DOHH2 (cell line): ENCODE data around the gene EYA4.
"Not testable (repeated sequence)": the region's sequence is repeated elsewhere in the genome, so short reads cannot be mapped to it uniquely, and the experiment has no call there.

Experiments
- H3F3A ChIP-seq: fragments of 200-600 bp; sonication (generic), shearing (Covaris generic); 2 replicates; pipeline ENCODE4 v1.6.0; 2016; ENCODE audit warnings: antibody characterized with exemption, mild to moderate bottlenecking; ENCODE audit not compliant: control insufficient read depth, insufficient read depth
- H3K27ac ChIP-seq: fragments of 200-600 bp; sonication (generic); 2 replicates; pipeline ENCODE4 v1.5.1; 2014; ENCODE audit warnings: low read depth, mild to moderate bottlenecking, low read length, moderate library complexity
- H3K27me3 ChIP-seq: fragments of 200-600 bp; sonication (generic); 2 replicates; pipeline ENCODE4 v1.6.1; 2014; ENCODE audit warnings: mild to moderate bottlenecking, low read length, mixed read lengths; ENCODE audit not compliant: control insufficient read depth
- H3K36me3 ChIP-seq: fragments of 200-600 bp; sonication (generic); 2 replicates; pipeline ENCODE4 v1.6.1; 2014; ENCODE audit warnings: mild to moderate bottlenecking, low read length, moderate library complexity, mixed read lengths; ENCODE audit not compliant: control insufficient read depth
- H3K4me1 ChIP-seq: fragments of 200-600 bp; sonication (generic); 2 replicates; pipeline ENCODE4 v1.6.1; 2014; ENCODE audit warnings: mild to moderate bottlenecking, low read length, mixed read lengths; ENCODE audit not compliant: control insufficient read depth
- H3K4me2 ChIP-seq: fragments of 200-600 bp; sonication (generic); 2 replicates; pipeline ENCODE4 v1.6.0; 2014; ENCODE audit warnings: mild to moderate bottlenecking, low read length, moderate library complexity
- H3K4me3 ChIP-seq: fragments of 200-600 bp; sonication (generic); 2 replicates; pipeline ENCODE4 v1.5.1; 2014; ENCODE audit warnings: mild to moderate bottlenecking, low read length, mixed read lengths
- H3K79me2 ChIP-seq: fragments of 200-600 bp; sonication (generic); 2 replicates; pipeline ENCODE4 v1.6.1; 2014; ENCODE audit warnings: mild to moderate bottlenecking, low read length, mixed read lengths; ENCODE audit not compliant: control insufficient read depth
- H3K9me2 ChIP-seq: fragments of 200-600 bp; sonication (generic); replicated peaks from 2 replicates; pipeline ENCODE4 v1.6.1; 2014; ENCODE audit warnings: mild to moderate bottlenecking, low read length, mixed read lengths; ENCODE audit not compliant: control insufficient read depth
- H3K9me3 ChIP-seq: fragments of 200-600 bp; sonication (generic); 2 replicates; pipeline ENCODE4 v1.6.1; 2014; ENCODE audit warnings: antibody characterized with exemption, low read length, mixed read lengths; ENCODE audit not compliant: control insufficient read depth, insufficient read depth
- H4K20me1 ChIP-seq: fragments of 200-600 bp; sonication (generic); 2 replicates; pipeline ENCODE4 v1.6.0; 2014; ENCODE audit warnings: low read depth, mild to moderate bottlenecking, antibody characterized with exemption, low read length, moderate library complexity; ENCODE audit not compliant: control insufficient read depth, insufficient read depth
- CTCF ChIP-seq: fragments of 200-600 bp; sonication (generic); IDR thresholded peaks from one replicate; pipeline ENCODE4 v1.5.1; 2014; ENCODE audit warnings: antibody characterized with exemption, mild to moderate bottlenecking, low read depth, low read length; ENCODE audit not compliant: poor library complexity, severe bottlenecking
- EZH2phosphoT487 ChIP-seq: fragments of 200-600 bp; sonication (generic); IDR thresholded peaks from 2 replicates; pipeline ENCODE4 v1.6.1; 2017; ENCODE audit warnings: borderline replicate concordance, mild to moderate bottlenecking, antibody characterized with exemption, low read length, moderate library complexity, mixed read lengths

EYA4 gene

GRCh38 chr6:133553652-133554051, 312.5 kb downstream of the EYA4 start:
- no peak overlapping the region for H3K4me3 ChIP-seq
- no peak for TF ChIP-seq EZH2phosphoT487
- TF ChIP-seq CTCF: peak; percentile 56
- H3K4me1 ChIP-seq: no peaks in the 10 kb centered on the region
- H3K36me3 ChIP-seq: no peaks in the 10 kb centered on the region
- H4K20me1 ChIP-seq: no peaks in the 10 kb centered on the region
- no peaks in the 10 kb centered on the region for H3K79me2 ChIP-seq
- H3F3A ChIP-seq: no peaks in the 10 kb centered on the region
- H3K9me3 ChIP-seq: no peaks in the 10 kb centered on the region
- H3K9me2 ChIP-seq: no peaks in the 10 kb centered on the region
- no peak overlapping the region for H3K27ac ChIP-seq
- H3K27me3 ChIP-seq: no peaks in the 10 kb centered on the region; the same call in 1 of the 2 replicates
- no peak overlapping the region for H3K4me2 ChIP-seq

GRCh38 chr6:133554121-133554520, 313.0 kb downstream of the EYA4 start:
- H3K27ac ChIP-seq, H3K36me3 ChIP-seq, H3K27me3 ChIP-seq, H4K20me1 ChIP-seq, H3K9me2 ChIP-seq, H3K79me2 ChIP-seq, H3K9me3 ChIP-seq, H3K4me1 ChIP-seq, H3K4me3 ChIP-seq, H3F3A ChIP-seq, H3K4me2 ChIP-seq: not testable (repeated sequence)

GRCh38 chr6:133555685-133556084, 314.5 kb downstream of the EYA4 start:
- no peak overlapping the region for H3K4me2 ChIP-seq
- no peaks in the 10 kb centered on the region for H4K20me1 ChIP-seq
- no peaks in the 10 kb centered on the region for H3F3A ChIP-seq
- H3K4me3 ChIP-seq: no peak overlapping the region
- H3K27me3 ChIP-seq: no peaks in the 10 kb centered on the region
- no peaks in the 10 kb centered on the region for H3K9me3 ChIP-seq
- TF ChIP-seq EZH2phosphoT487: no peak
- no peak overlapping the region for H3K27ac ChIP-seq
- H3K9me2 ChIP-seq: no peaks in the 10 kb centered on the region
- no peaks in the 10 kb centered on the region for H3K36me3 ChIP-seq
- H3K4me1 ChIP-seq: no peaks in the 10 kb centered on the region
- no peaks in the 10 kb centered on the region for H3K79me2 ChIP-seq

- Histone ChIP-seq H3K4me3 (no peak overlapping the region), H3K36me3 (no peaks in the 10 kb centered on the region), H4K20me1 (no peaks in the 10 kb centered on the region), H3K9me2 (no peaks in the 10 kb centered on the region), H3K79me2 (no peaks in the 10 kb centered on the region), H3K27ac (no peak overlapping the region), H3K9me3 (no peaks in the 10 kb centered on the region), H3F3A (no peaks in the 10 kb centered on the region), H3K27me3 (no peaks in the 10 kb centered on the region), H3K4me1 (no peaks in the 10 kb centered on the region), H3K4me2 (no peak overlapping the region)
- TF ChIP-seq CTCF (no peak), EZH2phosphoT487 (no peak)
These were observed 318.8 kb downstream of the EYA4 start for GRCh38 chr6:133559926-133560325.
